GM21786 (cell line): ENCODE results near the gene GLB1L2.
"Not testable (repeated sequence)": the region's sequence is repeated elsewhere in the genome, so short reads cannot be mapped to it uniquely, and the experiment has no call there.

Source experiments
- ATAC-seq: cut with Tn5 transposase; IDR thresholded peaks from one replicate; pipeline ENCODE4 v1.9.1; 2021; ENCODE audit not compliant: unreplicated experiment

Gene GLB1L2

GRCh38 chr11:134331354-134332188 is at the start of gene GLB1L2:
Gene GLB1L2 (plus strand): TSS chr11:134331988. CDS start chr11:134332062, 74 bp downstream.
- ATAC-seq = peak; percentile 48

GRCh38 chr11:134282121-134283045 is 49.4 kb upstream of the GLB1L2 start:
- ATAC-seq = no peak

GRCh38 chr11:134283461-134284230 is 48.1 kb upstream of the GLB1L2 start:
- ATAC-seq = no peak

- ATAC-seq = not testable (repeated sequence)
Observed at GRCh38 chr11:134284349-134284748, 47.4 kb upstream of the GLB1L2 start.

GRCh38 chr11:134287561-134287960 is 44.2 kb upstream of the GLB1L2 start:
- ATAC-seq = no peak

- ATAC-seq = no peak
Observed at GRCh38 chr11:134288486-134288885, 43.3 kb upstream of the GLB1L2 start.

GRCh38 chr11:134289167-134289566 is 42.6 kb upstream of the GLB1L2 start:
- no peak for ATAC-seq

- no peak for ATAC-seq
Observed at GRCh38 chr11:134289789-134290188, 42.0 kb upstream of the GLB1L2 start.

- ATAC-seq = no peak
Observed at GRCh38 chr11:134290646-134291045, 41.1 kb upstream of the GLB1L2 start.

- ATAC-seq = no peak
Observed at GRCh38 chr11:134291196-134291595, 40.6 kb upstream of the GLB1L2 start.

- no peak for ATAC-seq
Observed at GRCh38 chr11:134292661-134293060, 39.1 kb upstream of the GLB1L2 start.

- ATAC-seq = no peak
Observed at GRCh38 chr11:134293119-134294113, 38.4 kb upstream of the GLB1L2 start.

GRCh38 chr11:134294664-134295063 is 37.1 kb upstream of the GLB1L2 start:
- no peak for ATAC-seq

GRCh38 chr11:134312223-134312622 is 19.6 kb upstream of the GLB1L2 start:
- ATAC-seq = no peak

GRCh38 chr11:134312807-134313206 is 19.0 kb upstream of the GLB1L2 start:
- no peak for ATAC-seq

- ATAC-seq = no peak
Observed at GRCh38 chr11:134313379-134313778, 18.4 kb upstream of the GLB1L2 start.

- no peak for ATAC-seq
Observed at GRCh38 chr11:134313821-134314607, 17.8 kb upstream of the GLB1L2 start.

GRCh38 chr11:134317103-134317502 is 14.7 kb upstream of the GLB1L2 start:
- ATAC-seq = no peak

GRCh38 chr11:134321373-134321772 is 10.4 kb upstream of the GLB1L2 start:
- not testable (repeated sequence) for ATAC-seq
